Panc1 (cell line): ENCODE measurements around the gene CELF1. TPM values are rescaled to one million over a fixed set of nuclear protein-coding genes. Genes with fewer than 3 reads are reported as not detected.

ENCODE experiments used
- ATAC-seq: fragments of 200-7000 bp; cut with Tn5 transposase; 2 replicates; pipeline ENCODE4 v1.9.1; 2020; ENCODE audit warnings: mild to moderate bottlenecking, moderate library complexity
- BruUV-seq: library from RNA; stranded (reverse); fragments of 400-500 nt; replicated peaks from 2 replicates; lab custom pipeline; 2021; lab: Mats Ljungman, UMichigan
- CTCF ChIA-PET: fragments of 300-600 bp; sonication (Branson Sonifier 250); formaldehyde crosslinking; loops from one replicate; lab custom pipeline; 2022; ENCODE audit warnings: antibody characterized with exemption; lab: Charles Lee
- POLR2A ChIA-PET: fragments of 300-600 bp; sonication (Branson Sonifier 250); formaldehyde crosslinking; loops from one replicate; lab custom pipeline; 2022; ENCODE audit warnings: antibody characterized with exemption; lab: Charles Lee
- DNase-seq: peaks from one replicate; pipeline ENCODE4 v3.0.0-alpha.2; 2010; ENCODE audit warnings: low read depth, low spot score
- H3K27ac ChIP-seq: 2 replicates; pipeline ENCODE4 v1.5.1; 2011; ENCODE audit warnings: mild to moderate bottlenecking, low read length, inconsistent platforms
- H3K27me3 ChIP-seq: fragments of 200-500 bp; sonication (Bioruptor generic); 2 replicates; pipeline ENCODE4 v1.6.0; 2014; ENCODE audit warnings: low read length, inconsistent platforms; ENCODE audit not compliant: control insufficient read depth, insufficient read depth
- H3K36me3 ChIP-seq: fragments of 200-500 bp; sonication (Bioruptor generic); 2 replicates; pipeline ENCODE4 v1.5.1; 2014; ENCODE audit warnings: inconsistent platforms, mild to moderate bottlenecking, low read length, moderate library complexity; ENCODE audit not compliant: control insufficient read depth, insufficient read depth
- H3K4me1 ChIP-seq: 2 replicates; pipeline ENCODE4 v1.5.1; 2011; ENCODE audit warnings: inconsistent platforms, mild to moderate bottlenecking, low read length, moderate library complexity; ENCODE audit not compliant: control insufficient read depth, insufficient read depth
- H3K4me3 ChIP-seq, 2 experiments: 2 replicates each; pipeline ENCODE4 v1.5.1; 2011 to 2012; ENCODE audit warnings: low read depth in 2 of 2, low read length in 2 of 2, mild to moderate bottlenecking in 2 of 2, inconsistent platforms in 1 of 2, moderate library complexity in 1 of 2
- H3K9me3 ChIP-seq: fragments of 200-500 bp; sonication (Bioruptor generic); 2 replicates; pipeline ENCODE4 v1.5.1; 2014; ENCODE audit warnings: low read depth, mild to moderate bottlenecking, inconsistent platforms, low read length, moderate library complexity; ENCODE audit not compliant: control insufficient read depth, insufficient read depth
- POLR2AphosphoS5 ChIP-seq: IDR thresholded peaks from 2 replicates; pipeline ENCODE4 v1.6.1; 2012; ENCODE audit warnings: mild to moderate bottlenecking, low read depth, low read length, moderate library complexity
- SIN3A ChIP-seq: IDR thresholded peaks from 2 replicates; pipeline ENCODE4 v1.6.1; 2012; ENCODE audit warnings: low read depth, mild to moderate bottlenecking, low read length, moderate library complexity, borderline replicate concordance; ENCODE audit not compliant: insufficient read depth
- TCF7L2 ChIP-seq: IDR thresholded peaks from 2 replicates; pipeline ENCODE4 v1.6.1; 2011; ENCODE audit warnings: mild to moderate bottlenecking, low read depth, low read length, inconsistent platforms
- in situ Hi-C: cut with HindIII; loops from 2 replicates; pipeline ENCODE4 v1.10.0; 2016; ENCODE audit warnings: low sequenced_read_pairs, low pct_unique_long_range_greater_than_20kb
- intact Hi-C: fragments of 100-400 bp; cut with micrococcal nuclease; formaldehyde crosslinking; loops from one replicate; pipeline ENCODE4 v1.10.0; 2022; ENCODE audit not compliant: unreplicated experiment
- total RNA-seq: library from RNA; stranded (reverse); gene quantifications from one replicate; pipeline ENCODE4 v1.2.1, GENCODE V29; 2021; ENCODE audit not compliant: unreplicated experiment
- TF ChIP-seq, protein P1 (sequence below), 2 experiments: IDR thresholded peaks; 2 replicates each; pipeline ENCODE4 v1.6.1; 2011 to 2012; ENCODE audit warnings: low read depth in 2 of 2, control low read depth in 1 of 2, low read length in 1 of 2, mild to moderate bottlenecking in 1 of 2, moderate library complexity in 1 of 2; ENCODE audit not compliant: insufficient read depth in 1 of 2
- TF ChIP-seq, protein P2 (sequence below): fragments of 450-650 bp; IDR thresholded peaks from 2 replicates; pipeline ENCODE4 v1.5.1; 2017; ENCODE audit warnings: mild to moderate bottlenecking

Gene CELF1
- total RNA-seq, 1 experiment from 2014 or later: 160 TPM

DNA sequence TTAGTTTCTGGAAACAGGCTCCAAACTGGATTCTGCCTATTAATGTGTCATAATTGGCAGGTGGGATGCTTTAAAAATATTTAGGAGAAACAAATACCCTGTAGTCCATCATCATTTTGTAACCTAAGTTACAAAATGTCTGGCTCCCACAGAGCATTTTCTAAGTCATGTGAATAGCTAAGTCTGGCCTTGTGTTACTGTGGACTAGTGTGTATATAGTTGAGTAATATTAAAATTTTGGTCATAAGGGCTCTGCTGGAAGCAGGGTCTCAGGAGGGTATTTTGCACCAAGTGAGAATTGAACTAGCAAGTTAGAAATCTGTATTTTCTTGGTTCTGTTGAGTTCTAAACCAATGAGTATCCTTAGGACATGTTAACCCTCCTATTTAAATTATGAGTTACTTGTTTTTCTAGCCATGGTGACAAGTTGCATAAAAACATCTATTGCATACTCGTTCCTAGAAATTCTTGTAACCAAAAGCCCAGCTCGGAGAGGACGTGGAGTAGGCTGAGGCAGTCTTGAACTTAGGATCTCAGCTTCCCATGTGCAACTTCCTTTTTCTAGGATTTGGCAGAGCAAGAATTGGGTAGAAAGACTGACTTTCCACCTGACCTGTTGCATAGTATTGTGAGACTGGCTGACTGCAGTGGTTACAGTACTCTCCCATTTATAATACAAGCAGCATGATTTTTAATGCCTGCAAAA lies 17.9 kb upstream of the CELF1 start:
- peaks cover 16% of the 10 kb centered on the region for H3K4me1 ChIP-seq
- no peak overlapping the region for H3K27ac ChIP-seq
- H3K27me3 ChIP-seq: no peaks in the 10 kb centered on the region
- POLR2A ChIA-PET: no interaction called here
- DNase-seq: no peak
- no peaks in the 10 kb centered on the region for H3K9me3 ChIP-seq
- no peak for ATAC-seq
- no peak for TF ChIP-seq TCF7L2
- TF ChIP-seq, protein P1, sequence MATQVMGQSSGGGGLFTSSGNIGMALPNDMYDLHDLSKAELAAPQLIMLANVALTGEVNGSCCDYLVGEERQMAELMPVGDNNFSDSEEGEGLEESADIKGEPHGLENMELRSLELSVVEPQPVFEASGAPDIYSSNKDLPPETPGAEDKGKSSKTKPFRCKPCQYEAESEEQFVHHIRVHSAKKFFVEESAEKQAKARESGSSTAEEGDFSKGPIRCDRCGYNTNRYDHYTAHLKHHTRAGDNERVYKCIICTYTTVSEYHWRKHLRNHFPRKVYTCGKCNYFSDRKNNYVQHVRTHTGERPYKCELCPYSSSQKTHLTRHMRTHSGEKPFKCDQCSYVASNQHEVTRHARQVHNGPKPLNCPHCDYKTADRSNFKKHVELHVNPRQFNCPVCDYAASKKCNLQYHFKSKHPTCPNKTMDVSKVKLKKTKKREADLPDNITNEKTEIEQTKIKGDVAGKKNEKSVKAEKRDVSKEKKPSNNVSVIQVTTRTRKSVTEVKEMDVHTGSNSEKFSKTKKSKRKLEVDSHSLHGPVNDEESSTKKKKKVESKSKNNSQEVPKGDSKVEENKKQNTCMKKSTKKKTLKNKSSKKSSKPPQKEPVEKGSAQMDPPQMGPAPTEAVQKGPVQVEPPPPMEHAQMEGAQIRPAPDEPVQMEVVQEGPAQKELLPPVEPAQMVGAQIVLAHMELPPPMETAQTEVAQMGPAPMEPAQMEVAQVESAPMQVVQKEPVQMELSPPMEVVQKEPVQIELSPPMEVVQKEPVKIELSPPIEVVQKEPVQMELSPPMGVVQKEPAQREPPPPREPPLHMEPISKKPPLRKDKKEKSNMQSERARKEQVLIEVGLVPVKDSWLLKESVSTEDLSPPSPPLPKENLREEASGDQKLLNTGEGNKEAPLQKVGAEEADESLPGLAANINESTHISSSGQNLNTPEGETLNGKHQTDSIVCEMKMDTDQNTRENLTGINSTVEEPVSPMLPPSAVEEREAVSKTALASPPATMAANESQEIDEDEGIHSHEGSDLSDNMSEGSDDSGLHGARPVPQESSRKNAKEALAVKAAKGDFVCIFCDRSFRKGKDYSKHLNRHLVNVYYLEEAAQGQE (IDR thresholded peaks at IDR 0.05; ENCODE audit: insufficient read depth in 1 of 2, low read depth in 2 of 2, low read length in 1 of 2): no peak
- TF ChIP-seq SIN3A: no peak
- TF ChIP-seq, protein P2, sequence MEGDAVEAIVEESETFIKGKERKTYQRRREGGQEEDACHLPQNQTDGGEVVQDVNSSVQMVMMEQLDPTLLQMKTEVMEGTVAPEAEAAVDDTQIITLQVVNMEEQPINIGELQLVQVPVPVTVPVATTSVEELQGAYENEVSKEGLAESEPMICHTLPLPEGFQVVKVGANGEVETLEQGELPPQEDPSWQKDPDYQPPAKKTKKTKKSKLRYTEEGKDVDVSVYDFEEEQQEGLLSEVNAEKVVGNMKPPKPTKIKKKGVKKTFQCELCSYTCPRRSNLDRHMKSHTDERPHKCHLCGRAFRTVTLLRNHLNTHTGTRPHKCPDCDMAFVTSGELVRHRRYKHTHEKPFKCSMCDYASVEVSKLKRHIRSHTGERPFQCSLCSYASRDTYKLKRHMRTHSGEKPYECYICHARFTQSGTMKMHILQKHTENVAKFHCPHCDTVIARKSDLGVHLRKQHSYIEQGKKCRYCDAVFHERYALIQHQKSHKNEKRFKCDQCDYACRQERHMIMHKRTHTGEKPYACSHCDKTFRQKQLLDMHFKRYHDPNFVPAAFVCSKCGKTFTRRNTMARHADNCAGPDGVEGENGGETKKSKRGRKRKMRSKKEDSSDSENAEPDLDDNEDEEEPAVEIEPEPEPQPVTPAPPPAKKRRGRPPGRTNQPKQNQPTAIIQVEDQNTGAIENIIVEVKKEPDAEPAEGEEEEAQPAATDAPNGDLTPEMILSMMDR: no peak
- no peak for TF ChIP-seq POLR2AphosphoS5
- no TSS peak for BruUV-seq
- H3K36me3 ChIP-seq: peaks cover 18% of the 10 kb centered on the region
- H3K4me3 ChIP-seq: no peak overlapping the region
- in situ Hi-C loops (no loop called here), intact Hi-C loops (no loop called here)
- CTCF ChIA-PET: no interaction called here

DNA sequence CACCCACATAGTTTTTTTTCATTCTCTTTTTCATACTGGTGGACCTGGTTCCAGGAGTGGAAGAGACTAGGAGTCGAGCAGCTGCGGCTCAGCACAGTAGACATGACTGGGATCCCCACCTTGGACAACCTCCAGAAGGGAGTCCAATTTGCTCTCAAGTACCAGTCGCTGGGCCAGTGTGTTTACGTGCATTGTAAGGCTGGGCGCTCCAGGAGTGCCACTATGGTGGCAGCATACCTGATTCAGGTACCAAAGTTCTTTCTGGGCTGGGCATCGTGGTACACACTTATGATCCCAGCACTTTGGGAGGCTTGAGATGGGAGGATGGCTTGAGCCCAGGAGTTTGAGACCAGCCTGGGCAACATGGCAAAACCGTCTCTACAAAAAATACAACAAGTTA lies 16.7 kb upstream of the CELF1 start:
- TF ChIP-seq TCF7L2: no peak
- intact Hi-C loops: no loop called here
- POLR2A ChIA-PET: no interaction called here

DNA sequence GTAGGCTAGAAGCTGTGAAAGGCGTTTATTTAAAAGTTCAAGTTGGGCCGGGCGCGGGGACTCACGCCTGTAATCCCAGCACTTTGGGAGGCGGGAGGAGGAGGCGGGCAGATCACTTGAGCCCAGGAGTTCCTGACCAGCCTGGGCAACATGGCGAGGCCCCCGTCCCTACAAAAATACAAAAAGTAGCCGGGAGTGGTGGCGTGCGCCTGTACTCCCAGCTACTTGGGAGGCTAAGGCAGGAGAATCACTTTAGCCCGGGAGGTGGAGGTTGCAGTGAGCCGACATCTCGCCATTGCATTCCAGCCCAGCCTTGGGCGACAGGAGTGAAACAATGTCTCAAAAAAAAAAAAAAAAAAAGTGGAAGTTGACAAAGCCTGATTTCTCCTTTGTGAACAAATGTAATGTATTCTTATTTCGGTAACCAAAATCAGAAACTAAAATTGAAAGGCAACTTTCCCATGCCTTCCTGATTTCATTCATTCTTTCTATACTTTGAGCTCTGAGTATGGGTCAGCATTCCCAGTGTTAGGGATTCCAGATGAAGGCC lies 13.3 kb upstream of the CELF1 start:
- no peaks in the 10 kb centered on the region for H3K9me3 ChIP-seq
- POLR2A ChIA-PET: interaction anchor here (0.6 kb wide), 1 partner anchor 76 kb away, joined by 6 read pairs; no protein-coding TSS in a partner anchor
- TF ChIP-seq SIN3A (no peak), TCF7L2 (no peak), POLR2AphosphoS5 (no peak)
- TF ChIP-seq, protein P1 (IDR thresholded peaks at IDR 0.05; ENCODE audit: insufficient read depth in 1 of 2, low read depth in 2 of 2, low read length in 1 of 2): no peak
- TF ChIP-seq, protein P2: no peak
- no TSS peak for BruUV-seq
- no peak for DNase-seq
- peaks cover 2% of the 10 kb centered on the region; the same call in 1 of the 2 replicates for H3K36me3 ChIP-seq
- peaks cover 4% of the 10 kb centered on the region; the same call in 1 of the 2 replicates for H3K4me1 ChIP-seq
- intact Hi-C loops: no loop called here
- H3K4me3 ChIP-seq: peak overlapping the region; percentile 77 to 94
- peak overlapping the region; percentile 89 for H3K27ac ChIP-seq
- no peaks in the 10 kb centered on the region for H3K27me3 ChIP-seq
- CTCF ChIA-PET: interaction anchor here (0.7 kb wide), 1 partner anchor 31 kb away, joined by 12 read pairs; no protein-coding TSS in a partner anchor
- in situ Hi-C loops: no loop called here
- ATAC-seq: peak; percentile 47

More for the DNA sequence above, 16.7 kb upstream of the CELF1 start:
- ATAC-seq: no peak
- in situ Hi-C loops: no loop called here
- CTCF ChIA-PET: interaction anchor here (0.6 kb wide), 1 partner anchor 7 kb away, joined by 5 read pairs; no protein-coding TSS in a partner anchor
- Histone ChIP-seq H3K4me3 (no peak overlapping the region), H3K27ac (no peak overlapping the region), H3K36me3 (peaks cover 15% of the 10 kb centered on the region), H3K4me1 (peaks cover 16% of the 10 kb centered on the region), H3K9me3 (no peaks in the 10 kb centered on the region), H3K27me3 (no peaks in the 10 kb centered on the region)
- BruUV-seq: no TSS peak
- DNase-seq: no peak
